Loucy (cell line): ENCODE results near the gene SLC29A3.

ENCODE experiments used
- EZH2phosphoT487 ChIP-seq: fragments of 200-600 bp; IDR thresholded peaks from 2 replicates; pipeline ENCODE4 v1.6.1; 2018; ENCODE audit warnings: antibody characterized with exemption, mild to moderate bottlenecking, moderate library complexity, borderline replicate concordance
- TF ChIP-seq, protein P1 (sequence below): fragments of 200-600 bp; sonication (generic); conservative IDR thresholded peaks from 2 replicates; pipeline ENCODE4 v1.5.1; 2014; ENCODE audit warnings: mild to moderate bottlenecking, antibody characterized with exemption, low read length

DNA sequence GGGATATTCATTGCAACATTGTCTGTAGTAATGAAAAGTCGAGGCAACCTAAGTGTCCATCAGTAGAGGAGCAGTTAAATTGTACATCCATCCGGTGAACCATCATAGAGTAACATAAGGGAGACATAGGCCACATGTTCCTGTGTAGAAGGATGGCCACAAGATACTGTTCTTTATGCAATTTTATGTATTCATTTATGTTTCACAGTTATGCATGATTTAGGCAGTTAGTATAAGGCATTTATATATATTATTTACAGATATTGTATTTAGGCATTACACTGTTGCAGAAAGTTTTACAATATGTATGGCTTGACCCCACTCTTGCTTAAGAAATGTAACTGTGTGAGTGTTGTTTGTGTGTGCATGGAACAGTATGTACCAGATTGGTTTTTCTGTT, 41.7 kb downstream of the SLC29A3 start:
- no peak for TF ChIP-seq EZH2phosphoT487
- TF ChIP-seq, protein P1, sequence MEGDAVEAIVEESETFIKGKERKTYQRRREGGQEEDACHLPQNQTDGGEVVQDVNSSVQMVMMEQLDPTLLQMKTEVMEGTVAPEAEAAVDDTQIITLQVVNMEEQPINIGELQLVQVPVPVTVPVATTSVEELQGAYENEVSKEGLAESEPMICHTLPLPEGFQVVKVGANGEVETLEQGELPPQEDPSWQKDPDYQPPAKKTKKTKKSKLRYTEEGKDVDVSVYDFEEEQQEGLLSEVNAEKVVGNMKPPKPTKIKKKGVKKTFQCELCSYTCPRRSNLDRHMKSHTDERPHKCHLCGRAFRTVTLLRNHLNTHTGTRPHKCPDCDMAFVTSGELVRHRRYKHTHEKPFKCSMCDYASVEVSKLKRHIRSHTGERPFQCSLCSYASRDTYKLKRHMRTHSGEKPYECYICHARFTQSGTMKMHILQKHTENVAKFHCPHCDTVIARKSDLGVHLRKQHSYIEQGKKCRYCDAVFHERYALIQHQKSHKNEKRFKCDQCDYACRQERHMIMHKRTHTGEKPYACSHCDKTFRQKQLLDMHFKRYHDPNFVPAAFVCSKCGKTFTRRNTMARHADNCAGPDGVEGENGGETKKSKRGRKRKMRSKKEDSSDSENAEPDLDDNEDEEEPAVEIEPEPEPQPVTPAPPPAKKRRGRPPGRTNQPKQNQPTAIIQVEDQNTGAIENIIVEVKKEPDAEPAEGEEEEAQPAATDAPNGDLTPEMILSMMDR: no peak
